Mesodermal cell (in vitro differentiated cells): ENCODE results near the gene AGPAT1.
"Not testable (repeated sequence)": the region's sequence is repeated elsewhere in the genome, so short reads cannot be mapped to it uniquely, and the experiment has no call there.

ENCODE experiments used
- H3K27ac ChIP-seq: 2 replicates; pipeline ENCODE4 v1.7.0; 2013; ENCODE audit warnings: mild to moderate bottlenecking, low read depth, low read length, moderate library complexity; ENCODE audit not compliant: severe bottlenecking
- H3K36me3 ChIP-seq: 2 replicates; pipeline ENCODE4 v1.7.1; 2013; ENCODE audit warnings: mild to moderate bottlenecking, low read length, moderate library complexity; ENCODE audit not compliant: control insufficient read depth, insufficient read depth
- H3K4me1 ChIP-seq: one replicate; pipeline ENCODE4 v1.7.1; 2013; ENCODE audit warnings: mild to moderate bottlenecking, low read length; ENCODE audit not compliant: insufficient read depth, control insufficient read depth, poor library complexity, severe bottlenecking
- H3K4me3 ChIP-seq: 2 replicates; pipeline ENCODE4 v1.7.0; 2013; ENCODE audit warnings: low read length, control low read depth, mild to moderate bottlenecking; ENCODE audit not compliant: insufficient read depth, poor library complexity, severe bottlenecking; ENCODE audit errors: extremely low read depth
- H3K9me3 ChIP-seq: 2 replicates; pipeline ENCODE4 v1.7.1; 2013; ENCODE audit warnings: mild to moderate bottlenecking, low read length, moderate library complexity; ENCODE audit not compliant: control insufficient read depth
- WGBS, 2 experiments: methylation state at CpG; one replicate each; pipeline ENCODE4 v1.1.5; 2013; ENCODE audit warnings: missing lambda C conversion rate in 2 of 2; ENCODE audit not compliant: insufficient coverage in 2 of 2; 5-methylcytosine and 5-hydroxymethylcytosine counted together

Gene AGPAT1

DNA sequence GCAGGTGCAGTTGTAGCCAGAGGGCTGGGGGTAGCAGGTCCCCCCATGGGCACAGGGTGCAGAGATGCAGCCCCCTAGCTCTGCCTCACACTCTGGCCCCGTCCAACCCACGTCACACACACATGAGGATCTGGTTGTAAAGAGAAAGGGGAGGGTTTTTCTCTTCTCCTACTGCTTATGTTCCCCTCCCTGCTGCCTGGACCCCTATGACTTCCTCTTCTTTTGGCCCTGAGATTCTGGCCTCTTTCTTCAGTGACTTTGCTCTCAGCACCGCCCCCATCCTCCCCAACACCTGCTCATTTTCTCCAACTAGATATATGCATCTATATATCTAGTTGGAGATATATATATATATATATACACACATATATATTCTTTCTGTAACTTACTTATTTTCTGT is 38.2 kb upstream of the AGPAT1 start:
- Histone ChIP-seq H3K9me3 (no peaks in the 10 kb centered on the region), H3K4me3 (no peak overlapping the region), H3K36me3 (no peaks in the 10 kb centered on the region), H3K27ac (no peak overlapping the region), H3K4me1 (no peaks in the 10 kb centered on the region)
- no CpG with 5 or more reads among the region's 3 CpGs for WGBS, 2 experiments

DNA sequence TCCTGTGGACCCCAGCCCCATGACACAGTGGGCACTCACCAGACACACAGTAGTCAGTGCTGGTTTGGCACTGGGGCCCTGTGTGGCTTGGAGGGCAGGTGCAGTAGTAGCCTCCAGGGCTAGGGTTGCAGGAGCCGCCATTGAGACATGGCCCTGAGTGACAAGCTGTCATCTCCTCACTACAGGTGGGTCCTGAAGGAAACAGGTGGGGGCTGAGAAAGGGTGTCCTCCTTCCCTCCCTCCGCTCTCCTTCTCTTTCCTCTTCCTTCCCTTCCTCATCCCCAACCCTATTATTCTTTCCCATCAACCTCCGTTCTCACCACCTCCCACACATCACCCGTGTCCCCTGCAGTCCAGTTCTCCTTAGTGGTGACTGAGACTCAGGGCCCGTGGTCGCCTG is 37.8 kb upstream of the AGPAT1 start:
- no peak overlapping the region for H3K27ac ChIP-seq
- H3K4me1 ChIP-seq = no peaks in the 10 kb centered on the region
- H3K4me3 ChIP-seq = no peak overlapping the region
- H3K36me3 ChIP-seq = no peaks in the 10 kb centered on the region
- WGBS, 2 experiments = 77 to 88% methylated on average over 2 of the region's 6 CpGs
- no peaks in the 10 kb centered on the region for H3K9me3 ChIP-seq

DNA sequence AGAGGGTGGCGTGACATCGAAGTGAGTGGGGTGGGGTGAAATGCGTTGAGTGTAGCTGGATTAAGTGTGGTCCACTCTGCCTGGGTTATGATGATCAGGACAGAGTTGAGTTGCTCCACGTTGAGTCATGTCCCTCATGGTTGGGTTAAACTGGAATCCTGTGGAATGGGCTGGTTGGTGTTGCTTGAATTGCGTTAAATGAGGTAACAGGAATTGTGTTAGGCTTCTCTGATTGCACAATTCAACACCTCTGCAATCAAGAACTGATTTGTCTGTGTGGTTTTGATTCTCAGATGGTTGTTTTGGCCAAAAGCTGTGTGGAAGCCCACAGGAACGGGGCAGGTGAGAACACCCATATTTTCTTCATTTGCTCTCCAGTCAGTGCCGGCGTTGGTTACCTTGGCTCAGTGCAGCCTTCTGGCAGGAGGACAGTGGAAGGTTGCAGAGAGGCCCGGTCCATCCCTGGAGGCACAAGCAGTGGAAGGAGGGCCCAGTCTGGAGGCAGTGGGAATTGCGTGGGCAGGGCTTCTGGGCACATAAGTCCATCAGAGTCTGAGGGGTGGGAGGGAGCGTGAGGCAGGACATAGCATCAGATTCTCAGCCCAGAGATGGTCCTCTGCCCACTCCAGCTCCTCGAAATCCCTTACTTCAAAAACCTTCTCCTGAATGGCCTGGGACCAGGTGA is 36.3 kb upstream of the AGPAT1 start:
- WGBS, 2 experiments = 82 to 86% methylated on average over 9 to 10 of the region's 12 CpGs
- no peak overlapping the region for H3K4me3 ChIP-seq
- no peaks in the 10 kb centered on the region for H3K9me3 ChIP-seq
- no peaks in the 10 kb centered on the region for H3K4me1 ChIP-seq
- no peaks in the 10 kb centered on the region for H3K36me3 ChIP-seq
- no peak overlapping the region for H3K27ac ChIP-seq

DNA sequence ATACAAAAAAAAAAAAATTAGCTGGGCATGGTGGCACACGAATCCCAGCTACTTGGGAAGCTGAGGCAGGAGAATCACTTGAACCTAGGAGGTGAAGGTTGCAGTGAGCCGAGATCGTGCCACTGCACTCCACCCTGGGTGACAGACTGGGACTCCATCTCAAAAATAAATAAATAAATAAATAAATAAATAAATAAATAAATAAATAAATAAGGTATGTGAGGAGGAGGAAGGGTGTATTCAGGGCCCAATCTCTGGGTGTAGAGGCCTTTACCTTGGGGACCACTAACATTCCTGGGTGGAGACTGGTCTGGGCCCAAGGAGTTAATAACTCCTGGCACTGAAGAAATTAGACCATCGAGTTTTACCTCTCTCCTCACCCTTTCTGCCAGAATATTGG is 35.5 kb upstream of the AGPAT1 start:
- not testable (repeated sequence) for H3K4me1 ChIP-seq, H3K9me3 ChIP-seq, H3K36me3 ChIP-seq, H3K27ac ChIP-seq, H3K4me3 ChIP-seq
- no CpG with 5 or more reads among the region's 4 CpGs for WGBS, 2 experiments

DNA sequence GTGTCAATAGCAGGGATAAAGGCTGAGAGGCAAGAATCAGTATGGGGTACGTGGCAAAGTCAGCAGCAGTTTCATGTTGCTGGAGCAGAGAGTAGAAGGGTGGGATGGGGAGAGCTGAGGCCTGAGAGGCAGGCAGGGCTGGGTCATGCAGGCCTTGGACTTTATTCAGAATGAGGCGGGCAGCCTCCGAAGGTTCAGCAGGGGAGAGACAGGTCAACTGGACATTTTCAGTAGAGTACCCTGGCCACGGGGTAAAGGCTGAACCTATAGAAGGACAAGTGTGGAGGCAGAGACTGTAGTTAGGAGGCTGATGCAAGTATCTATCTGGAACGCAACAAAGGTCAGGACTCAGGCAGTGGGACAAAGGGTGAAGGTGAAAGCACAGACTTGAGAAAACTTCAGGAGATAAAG is 34.3 kb upstream of the AGPAT1 start:
- Histone ChIP-seq H3K4me1 (no peaks in the 10 kb centered on the region), H3K4me3 (no peak overlapping the region), H3K36me3 (no peaks in the 10 kb centered on the region), H3K9me3 (no peaks in the 10 kb centered on the region), H3K27ac (no peak overlapping the region)
- 90 to 96% methylated on average over 4 to 5 of the region's 5 CpGs for WGBS, 2 experiments

DNA sequence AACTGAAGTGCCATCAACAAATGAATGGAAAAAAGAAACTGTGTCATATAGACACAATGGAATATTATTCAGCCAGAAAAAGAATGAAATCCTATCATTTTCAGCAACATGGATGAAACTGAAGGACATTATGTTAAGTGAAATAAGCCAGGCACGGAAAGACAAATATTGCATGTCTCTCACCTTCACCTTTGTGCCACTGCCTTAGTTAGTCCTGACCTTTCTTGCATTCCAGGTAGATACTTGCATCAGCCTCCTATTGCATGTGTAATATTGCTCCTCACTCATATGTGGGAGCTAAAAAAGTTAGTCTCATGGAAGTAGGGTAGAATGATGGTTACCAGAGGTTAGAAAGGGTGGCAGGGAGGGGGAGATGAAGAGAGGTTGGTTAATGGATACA is 33.1 kb upstream of the AGPAT1 start:
- 83 to 100% methylated on average over 1 of the region's 1 CpG for WGBS, 2 experiments
- Histone ChIP-seq H3K36me3 (no peaks in the 10 kb centered on the region), H3K27ac (no peak overlapping the region), H3K9me3 (no peaks in the 10 kb centered on the region), H3K4me3 (no peak overlapping the region), H3K4me1 (no peaks in the 10 kb centered on the region)

DNA sequence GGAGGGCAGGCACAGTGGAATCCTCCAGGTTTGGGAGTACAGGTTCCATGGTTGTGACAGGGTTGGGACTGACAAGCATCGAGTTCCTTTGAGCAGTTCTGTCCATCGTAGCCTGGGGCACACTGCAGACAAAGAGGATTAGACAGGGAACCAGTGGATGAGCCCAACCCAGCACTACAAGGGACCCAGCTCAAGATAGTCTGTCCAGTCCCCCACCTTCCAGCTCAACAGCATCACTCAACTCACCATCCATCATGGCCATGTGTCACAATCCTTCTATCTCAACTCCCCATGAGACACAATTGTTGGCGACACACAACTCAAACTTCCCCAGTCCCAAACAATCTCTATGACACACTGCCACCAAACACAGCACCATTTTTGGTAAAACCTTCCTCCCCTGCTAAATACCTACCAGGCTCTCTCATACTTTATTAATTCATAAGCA is 28.4 kb upstream of the AGPAT1 start:
- no peak overlapping the region for H3K27ac ChIP-seq
- 88 to 98% methylated on average over 1 to 3 of the region's 3 CpGs for WGBS, 2 experiments
- H3K9me3 ChIP-seq = no peaks in the 10 kb centered on the region
- no peaks in the 10 kb centered on the region for H3K36me3 ChIP-seq
- no peak overlapping the region for H3K4me3 ChIP-seq
- no peaks in the 10 kb centered on the region for H3K4me1 ChIP-seq

DNA sequence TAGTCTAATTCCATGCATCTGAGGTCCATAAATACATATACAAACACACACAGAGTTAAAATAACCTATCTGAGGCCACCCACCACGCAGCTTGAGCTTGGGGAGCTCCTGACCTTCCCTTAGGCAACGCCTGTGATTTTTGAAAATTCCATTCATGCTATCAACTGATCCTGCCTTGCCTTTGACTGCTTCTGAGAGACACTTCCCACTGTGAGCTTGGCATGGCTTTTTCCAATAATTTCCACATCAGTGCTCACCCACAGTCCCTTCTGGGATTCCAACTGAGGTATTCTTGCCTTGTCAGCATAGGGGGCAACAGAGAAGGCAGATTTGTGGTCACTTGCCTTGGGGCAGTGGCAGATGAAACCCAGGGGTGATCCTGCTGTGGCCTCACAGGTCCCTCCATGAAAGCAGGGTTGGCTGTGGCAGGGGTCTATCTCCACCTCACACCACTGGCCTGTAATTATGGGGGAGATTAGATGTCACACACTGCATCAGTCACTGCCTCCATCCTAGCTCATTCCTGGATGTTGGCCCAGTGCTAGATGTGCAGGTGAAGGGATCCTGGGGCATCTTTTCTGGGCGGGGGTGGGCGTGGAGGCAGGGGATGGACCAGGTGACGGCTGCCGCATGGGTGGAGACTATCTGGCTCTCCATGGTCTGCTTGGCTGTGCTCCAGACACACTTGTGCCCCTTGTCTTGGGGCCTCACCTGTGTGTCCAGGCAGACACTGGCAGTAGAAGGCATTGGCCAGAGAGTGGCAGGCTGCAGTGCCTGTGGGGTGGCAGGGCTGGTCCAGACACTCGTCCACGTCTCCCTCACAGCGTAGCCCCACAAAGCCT is 27.8 kb upstream of the AGPAT1 start:
- WGBS, 2 experiments = 90% methylated on average over 8 to 9 of the region's 9 CpGs
- H3K36me3 ChIP-seq = no peaks in the 10 kb centered on the region
- no peak overlapping the region for H3K4me3 ChIP-seq
- H3K9me3 ChIP-seq = no peaks in the 10 kb centered on the region
- no peak overlapping the region for H3K27ac ChIP-seq
- no peaks in the 10 kb centered on the region for H3K4me1 ChIP-seq

DNA sequence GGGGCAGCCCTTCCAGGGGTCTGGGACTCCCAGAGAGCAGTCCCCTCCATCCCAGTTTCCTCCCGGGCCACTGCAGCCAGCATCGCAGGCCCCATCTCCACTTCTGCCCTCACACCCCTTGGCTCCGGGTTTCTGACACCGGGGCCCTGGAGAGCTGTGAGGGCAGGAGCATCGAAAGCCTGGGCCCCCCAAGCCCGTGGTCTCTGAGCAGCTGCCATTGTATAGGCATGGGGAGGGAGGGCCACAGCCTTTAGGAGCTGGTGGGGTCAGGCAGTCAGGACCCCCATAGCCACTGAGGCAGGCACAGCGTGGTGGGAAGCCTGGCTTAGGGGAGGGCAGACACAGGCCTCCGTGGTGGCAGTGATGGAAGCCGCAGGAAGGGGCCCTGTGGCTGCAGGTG is 26.3 kb upstream of the AGPAT1 start:
- no peak overlapping the region for H3K27ac ChIP-seq
- WGBS, 2 experiments = 91 to 94% methylated on average over 8 to 9 of the region's 9 CpGs
- H3K36me3 ChIP-seq = no peaks in the 10 kb centered on the region
- H3K9me3 ChIP-seq = no peaks in the 10 kb centered on the region
- peaks cover 3% of the 10 kb centered on the region for H3K4me1 ChIP-seq
- H3K4me3 ChIP-seq = no peak overlapping the region

DNA sequence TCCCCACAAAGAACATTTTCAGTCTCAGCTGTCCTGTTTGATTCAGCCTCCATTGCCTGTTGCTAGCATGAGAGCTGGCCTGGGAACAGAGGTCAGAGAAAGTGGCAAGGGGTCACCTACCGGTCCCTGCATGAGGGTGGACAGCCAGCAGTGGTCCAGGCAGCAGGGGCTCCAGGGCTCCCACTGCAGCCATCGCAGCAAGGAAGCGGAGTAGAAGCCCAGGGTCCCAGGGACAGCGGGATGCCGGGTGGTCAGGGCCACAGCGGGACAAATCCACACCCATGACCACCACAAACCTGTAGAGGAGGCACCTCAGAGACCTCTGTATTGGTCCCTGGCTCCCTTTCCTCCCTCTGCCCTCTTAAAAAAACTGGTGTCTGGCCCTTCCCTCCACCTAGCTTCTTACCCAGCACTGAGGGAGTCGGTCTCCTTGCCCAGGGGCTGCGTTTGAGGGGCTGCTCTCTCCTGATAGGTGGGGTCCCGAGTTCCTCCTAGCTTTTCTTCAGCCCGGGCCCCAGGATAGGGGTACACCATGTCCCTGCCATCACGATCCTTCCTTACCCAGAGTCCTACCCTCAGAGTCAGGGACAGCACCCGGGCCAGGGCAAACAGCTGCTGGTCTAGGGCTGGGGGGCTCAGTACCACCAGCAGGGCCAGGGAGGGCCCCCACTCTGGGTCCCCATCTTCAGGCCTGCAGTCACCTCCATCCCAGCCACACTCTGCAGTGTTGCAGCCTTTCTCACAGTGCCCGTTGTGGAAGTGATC is 25.0 kb upstream of the AGPAT1 start:
- Histone ChIP-seq H3K9me3 (no peaks in the 10 kb centered on the region), H3K27ac (no peak overlapping the region), H3K4me1 (peaks cover 7% of the 10 kb centered on the region), H3K36me3 (no peaks in the 10 kb centered on the region), H3K4me3 (no peak overlapping the region)
- WGBS, 2 experiments = 84 to 88% methylated on average over 10 to 11 of the region's 13 CpGs
